Pancreas (tissue), 10 donors: Measurements from ENCODE around the gene PRIMPOL. TPM values are rescaled to one million over a fixed set of nuclear protein-coding genes. Genes with fewer than 3 reads are reported as not detected.

Experiments used
- ATAC-seq, 4 donors: fragments of 200-7000 bp; cut with Tn5 transposase; one replicate each; pipeline versions ENCODE4 v1.8.0 to v1.9.1; 2020; ENCODE audit warnings: mild to moderate bottlenecking in 4 of 4, moderate library complexity in 4 of 4
- DNase-seq, 6 donors: peaks; one replicate each; pipeline ENCODE4 v3.0.0-alpha.2; 2020
- FAIRE-seq: peaks from 2 replicates; lab custom pipeline; 2012; peaks lifted over from hg19 to GRCh38; lab: Jason Lieb, UNC
- H3K27ac ChIP-seq, 4 donors: fragments of 200-600 bp; sonication (generic); 1 replicate in 3 of 4; 2 replicates in 1 of 4; pipeline versions ENCODE4 v1.5.0 to v1.8.0; 2020
- H3K27me3 ChIP-seq, 4 donors: fragments of 200-600 bp; one replicate each; pipeline ENCODE4 v1.8.0; 2021
- H3K36me3 ChIP-seq, 3 donors: fragments of 200-600 bp; sonication (generic) in 1 of 3; one replicate each; pipeline versions ENCODE4 v1.5.0 to v1.8.0; 2020 to 2021
- H3K4me1 ChIP-seq, 3 donors: fragments of 200-600 bp; one replicate each; pipeline ENCODE4 v1.8.0; 2021
- H3K4me3 ChIP-seq, 4 donors: fragments of 200-600 bp; sonication (generic) in 2 of 4; one replicate each; pipeline versions ENCODE4 v1.5.0 to v1.8.0; 2020 to 2021
- H3K9me3 ChIP-seq, 4 donors: fragments of 200-600 bp; one replicate each; pipeline ENCODE4 v1.8.0; 2021
- WGBS, 2 donors: extraction: QIAGEN DNeasy Blood & Tissue Kit; methylation state at CpG; one replicate each; pipeline ENCODE4 v1.1.7; 2013; 5-methylcytosine and 5-hydroxymethylcytosine counted together
- intact Hi-C, 3 donors: fragments of 100-400 bp; cut with DNase I; formaldehyde crosslinking; loops; one replicate each; pipeline versions ENCODE4 v1.11.1 to v1.14.2; 2022
- polyA plus RNA-seq, 2 donors: library from polyadenylated mRNA; stranded (reverse); fragments of 200-250 nt; gene quantifications; one replicate each; pipeline ENCODE4 v1.2.3, GENCODE V29; 2013
- total RNA-seq, 6 donors: library from RNA; stranded (reverse); fragmentation: NEBNext Ultra II Directional in 4 of 6; extraction: Animal tissue kit (Norgen Biotek cat#: 25700) in 4 of 6; gene quantifications; one replicate each; pipeline versions ENCODE4 v1.2.1 to v1.2.4, GENCODE V29; 2021 to 2023
- TF ChIP-seq, protein P1 (sequence below), 4 donors: fragments of 200-600 bp; sonication (generic) in 3 of 4; IDR thresholded peaks; one replicate each; pipeline versions ENCODE4 v1.5.0 to v1.8.0; 2021; ENCODE audit warnings: antibody characterized with exemption in 4 of 4
- donor health status: healthy with polysubstance abuse.
- donor health status: DM: no; HTN: no; CAD: no; lungs with moderate emphysema.
- donor health status: DM: no; HTN: no; CAD: no.
- donor health status: control.
- donor health status: control.
- donor health status: Bipolar disorder and iron deficiency.
- donor health status: DM: yes; HTN: yes; CAD: no.
- donor health status: DM: no; HTN: no; CAD: no.
- donor health status: DM: no; HTN: no; CAD: no.
- donor health status: DM: yes; HTN: yes; CAD: no.

The PRIMPOL gene
- total and polyA plus RNA-seq, 8 donors = 3.3 to 22.8 (median 6.3) TPM

DNA sequence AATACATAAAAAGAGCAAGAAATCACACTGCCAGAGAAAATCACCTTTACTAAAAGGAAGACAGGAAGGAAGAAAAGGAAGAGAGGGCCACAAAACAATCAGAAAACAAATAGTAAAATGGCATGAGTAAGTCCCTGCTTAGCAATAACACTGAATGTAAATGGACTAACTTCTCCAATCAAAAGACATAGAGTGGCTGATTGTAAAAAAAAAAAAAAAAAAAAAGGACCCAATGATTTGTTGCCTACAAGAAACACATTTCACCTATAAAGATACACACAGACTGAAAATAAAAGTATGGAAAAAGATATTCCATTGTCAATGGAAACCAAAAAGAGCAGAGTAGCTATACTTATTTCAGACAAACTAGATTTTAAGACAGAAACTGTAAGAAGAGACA, 71.7 kb downstream of the PRIMPOL start:
- Histone ChIP-seq H3K27ac (no peak overlapping the region), H3K9me3 (no peaks in the 10 kb centered on the region), H3K4me3 (no peak overlapping the region), H3K27me3 (no peaks in the 10 kb centered on the region), H3K36me3 (no peaks in the 10 kb centered on the region), H3K4me1 (no peaks in the 10 kb centered on the region)
- no peak for FAIRE-seq
- DNase-seq = no peak
- intact Hi-C loops = no loop called here
- TF ChIP-seq, protein P1, sequence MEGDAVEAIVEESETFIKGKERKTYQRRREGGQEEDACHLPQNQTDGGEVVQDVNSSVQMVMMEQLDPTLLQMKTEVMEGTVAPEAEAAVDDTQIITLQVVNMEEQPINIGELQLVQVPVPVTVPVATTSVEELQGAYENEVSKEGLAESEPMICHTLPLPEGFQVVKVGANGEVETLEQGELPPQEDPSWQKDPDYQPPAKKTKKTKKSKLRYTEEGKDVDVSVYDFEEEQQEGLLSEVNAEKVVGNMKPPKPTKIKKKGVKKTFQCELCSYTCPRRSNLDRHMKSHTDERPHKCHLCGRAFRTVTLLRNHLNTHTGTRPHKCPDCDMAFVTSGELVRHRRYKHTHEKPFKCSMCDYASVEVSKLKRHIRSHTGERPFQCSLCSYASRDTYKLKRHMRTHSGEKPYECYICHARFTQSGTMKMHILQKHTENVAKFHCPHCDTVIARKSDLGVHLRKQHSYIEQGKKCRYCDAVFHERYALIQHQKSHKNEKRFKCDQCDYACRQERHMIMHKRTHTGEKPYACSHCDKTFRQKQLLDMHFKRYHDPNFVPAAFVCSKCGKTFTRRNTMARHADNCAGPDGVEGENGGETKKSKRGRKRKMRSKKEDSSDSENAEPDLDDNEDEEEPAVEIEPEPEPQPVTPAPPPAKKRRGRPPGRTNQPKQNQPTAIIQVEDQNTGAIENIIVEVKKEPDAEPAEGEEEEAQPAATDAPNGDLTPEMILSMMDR (IDR thresholded peaks at IDR 0.05) = no peak
- no peak for ATAC-seq

DNA sequence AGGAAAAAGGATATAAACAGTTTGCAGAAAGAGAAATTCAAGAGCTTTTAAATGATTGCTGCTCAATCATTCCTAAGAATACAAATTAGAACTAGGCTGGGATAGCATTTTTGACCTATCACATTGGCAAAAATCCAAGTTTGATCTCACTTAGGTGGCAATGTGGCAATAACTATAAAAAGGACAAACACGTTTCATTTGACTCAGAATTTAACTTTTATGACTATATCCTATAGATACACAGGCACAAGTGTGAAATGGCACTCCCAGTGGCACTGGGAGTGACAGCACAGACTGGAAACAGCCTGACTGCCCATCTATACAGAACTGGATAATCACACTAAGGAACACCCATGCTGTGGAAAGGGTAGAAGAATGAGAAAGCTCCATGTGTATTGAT, 73.3 kb downstream of the PRIMPOL start:
- H3K36me3 ChIP-seq = no peaks in the 10 kb centered on the region
- TF ChIP-seq, protein P1 (IDR thresholded peaks at IDR 0.05) = no peak
- DNase-seq = no peak
- no peak for ATAC-seq
- no peaks in the 10 kb centered on the region for H3K4me1 ChIP-seq
- no peak overlapping the region for H3K4me3 ChIP-seq
- intact Hi-C loops = no loop called here
- no peaks in the 10 kb centered on the region for H3K9me3 ChIP-seq
- no peak for FAIRE-seq
- H3K27me3 ChIP-seq = no peaks in the 10 kb centered on the region
- WGBS, 2 donors = 81 to 88% methylated on average over 1 of the region's 1 CpG
- H3K27ac ChIP-seq = no peak overlapping the region

DNA sequence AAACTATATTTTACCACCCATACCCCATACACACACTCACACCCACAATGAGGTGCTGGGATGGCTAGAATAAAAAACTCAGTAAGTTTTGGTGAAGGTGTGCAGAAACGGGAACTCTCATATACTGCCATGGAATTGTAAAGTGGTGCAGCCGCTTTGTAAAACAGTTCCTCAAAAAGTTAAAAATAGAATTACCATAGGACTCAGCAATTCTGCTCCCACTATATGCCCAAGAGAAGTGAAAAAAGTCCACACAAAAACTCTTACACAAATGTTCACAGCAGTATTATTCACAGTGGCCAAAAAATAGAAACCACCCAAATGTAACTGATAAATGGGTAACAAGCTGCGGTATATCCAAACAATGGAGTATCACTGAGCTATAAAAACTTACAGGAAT, 77.9 kb downstream of the PRIMPOL start:
- Histone ChIP-seq H3K4me3 (no peak overlapping the region), H3K4me1 (no peaks in the 10 kb centered on the region), H3K27ac (no peak overlapping the region), H3K36me3 (no peaks in the 10 kb centered on the region), H3K27me3 (no peaks in the 10 kb centered on the region), H3K9me3 (no peaks in the 10 kb centered on the region)
- WGBS, 2 donors = 95 to 98% methylated on average over 3 of the region's 3 CpGs
- intact Hi-C loops = no loop called here
- TF ChIP-seq, protein P1 (IDR thresholded peaks at IDR 0.05) = no peak
- ATAC-seq = no peak
- DNase-seq = no peak
- no peak for FAIRE-seq

DNA sequence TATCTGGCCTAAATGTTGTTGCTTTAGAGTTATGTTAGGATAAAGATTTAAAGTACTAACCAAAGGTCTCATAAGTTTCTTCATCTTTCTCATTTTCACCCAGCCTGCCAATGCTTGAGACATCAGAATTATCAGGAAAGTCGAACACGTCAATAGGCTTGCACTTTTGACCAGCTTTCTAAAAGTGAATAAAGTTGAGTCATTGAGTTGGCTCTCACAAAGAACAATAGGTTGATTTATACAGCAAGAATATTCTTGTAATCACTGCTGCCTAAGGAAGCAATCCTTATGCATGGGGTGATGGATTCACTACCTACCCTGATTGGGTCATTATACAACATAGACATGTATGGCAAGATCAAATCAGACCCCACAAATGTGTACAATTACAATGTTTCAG, 79.3 kb downstream of the PRIMPOL start:
- TF ChIP-seq, protein P1 (IDR thresholded peaks at IDR 0.05) = no peak
- H3K4me3 ChIP-seq = no peak overlapping the region
- H3K36me3 ChIP-seq = no peaks in the 10 kb centered on the region
- no peak for FAIRE-seq
- no peak for DNase-seq
- 82 to 89% methylated on average over 2 of the region's 2 CpGs for WGBS, 2 donors
- H3K9me3 ChIP-seq = no peaks in the 10 kb centered on the region
- H3K4me1 ChIP-seq = no peaks in the 10 kb centered on the region
- ATAC-seq = no peak
- no peak overlapping the region for H3K27ac ChIP-seq
- intact Hi-C loops = no loop called here
- no peaks in the 10 kb centered on the region for H3K27me3 ChIP-seq

DNA sequence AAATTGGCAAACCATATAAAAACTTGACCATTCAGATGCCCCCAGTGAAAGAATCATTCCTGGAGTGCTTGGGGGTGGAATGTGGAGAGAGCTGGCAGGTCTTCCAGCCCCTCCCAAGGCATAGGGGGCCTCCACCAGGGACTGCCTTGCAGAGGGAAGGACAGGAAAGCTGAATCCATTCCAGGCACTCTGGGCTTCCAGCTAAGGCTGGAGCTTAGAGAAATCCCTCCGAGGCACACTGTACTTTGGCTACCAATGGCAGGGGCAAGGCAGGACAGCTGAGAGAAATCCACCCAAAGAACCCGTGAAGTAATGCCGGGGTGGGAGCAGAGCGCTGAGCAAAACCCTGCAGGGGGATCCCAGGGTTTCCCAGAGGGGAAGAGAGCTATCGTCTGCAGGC, 80.4 kb downstream of the PRIMPOL start:
- ATAC-seq (no peak), FAIRE-seq (no peak), DNase-seq (no peak)
- TF ChIP-seq, protein P1 (IDR thresholded peaks at IDR 0.05) = no peak
- Histone ChIP-seq H3K4me1 (peaks cover 0 to 4% (median 1%) of the 10 kb centered on the region in 3 donors), H3K27me3 (no peaks in the 10 kb centered on the region), H3K4me3 (no peak overlapping the region), H3K27ac (no peak overlapping the region), H3K9me3 (no peaks in the 10 kb centered on the region), H3K36me3 (no peaks in the 10 kb centered on the region)
- WGBS, 2 donors = 79 to 89% methylated on average over 5 of the region's 5 CpGs
- intact Hi-C loops = no loop called here
